ENCODE data around the gene TNS3. TPM values are rescaled to one million over a fixed set of nuclear protein-coding genes. Genes with fewer than 3 reads are reported as not detected.

TNS3 gene
- total RNA-seq, 1 experiment from 2014 or later = 9.5 TPM

DNA sequence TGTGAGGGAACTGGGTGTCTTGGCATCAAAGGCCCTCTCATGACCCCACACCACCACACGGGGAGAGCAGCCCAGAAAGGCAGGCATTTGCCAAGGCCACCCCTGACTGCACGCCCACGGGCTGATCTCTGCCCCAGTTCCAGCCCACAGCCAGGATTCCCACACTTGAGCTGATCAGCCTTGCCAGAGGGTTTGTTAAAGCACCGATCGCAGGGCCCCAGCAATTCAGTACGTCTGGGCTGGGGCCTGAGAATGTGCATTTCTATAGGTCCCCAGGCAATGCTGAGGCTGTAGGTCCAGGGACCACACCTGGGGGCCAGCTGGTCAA is 103.9 kb downstream of the TNS3 start:
- DNase-seq = no peak

More for the DNA sequence above, 103.9 kb downstream of the TNS3 start:
- Histone ChIP-seq H2AK5ac (ENCODE audit: insufficient read length, low read length) (no peak overlapping the region), H3K56ac (ENCODE audit: insufficient read length, low read depth, low read length) (no peak overlapping the region), H3K27me3 (ENCODE audit: insufficient read depth, low read length) (peaks cover 27% of the 10 kb centered on the region; the same call in 1 of the 2 replicates), H2BK20ac (ENCODE audit: low read depth, low read length, poor library complexity, severe bottlenecking) (no peak overlapping the region), H2BK15ac (ENCODE audit: low read depth, low read length) (no peak overlapping the region), H3K4ac (ENCODE audit: low read depth, low read length) (no peak overlapping the region), H3K23me2 (ENCODE audit: insufficient read length, low read depth, low read length, poor library complexity, severe bottlenecking) (no peaks in the 10 kb centered on the region), H4K91ac (ENCODE audit: insufficient read length, low read depth, low read length) (no peak overlapping the region), H4K8ac (replicated peaks; ENCODE audit: insufficient read length, low read depth, low read length) (no peak overlapping the region), H3T11ph (ENCODE audit: low read length) (no peak overlapping the region), H2BK12ac (ENCODE audit: insufficient read length, low read depth, low read length) (no peak overlapping the region), H2BK120ac (ENCODE audit: low read depth, low read length, poor library complexity, severe bottlenecking) (no peak overlapping the region), H3K14ac (ENCODE audit: insufficient read depth, low read length) (no peak overlapping the region), H3K23ac (ENCODE audit: insufficient read length, low read depth, low read length) (no peak overlapping the region), H3K18ac (ENCODE audit: insufficient read length, low read depth, low read length) (no peak overlapping the region), H3K79me1 (ENCODE audit: insufficient read depth, low read depth, low read length, poor library complexity, severe bottlenecking) (no peaks in the 10 kb centered on the region), H3K4me2 (ENCODE audit: insufficient read depth, insufficient read length, low read length) (no peak overlapping the region), H3K4me1 (ENCODE audit: insufficient read depth, low read length) (peaks cover 12% of the 10 kb centered on the region; the same call in 1 of the 2 replicates), H3K9me3 (ENCODE audit: control insufficient read depth, low read depth, low read length) (no peaks in the 10 kb centered on the region), H4K20me1 (ENCODE audit: control insufficient read depth, insufficient read depth, insufficient read length) (no peaks in the 10 kb centered on the region), H3K27ac (ENCODE audit: insufficient read length, low read depth, low read length) (no peak overlapping the region), H3K9ac (ENCODE audit: extremely low read depth, insufficient read length, low read length) (no peak overlapping the region), H4K5ac (ENCODE audit: insufficient read length, low read depth, low read length) (no peak overlapping the region), H3K79me2 (ENCODE audit: insufficient read depth, low read length) (no peaks in the 10 kb centered on the region), H2AFZ (ENCODE audit: low read length) (no peak overlapping the region), H2BK5ac (ENCODE audit: insufficient read length, low read length) (no peak overlapping the region)
- peaks cover 29 to 31% of the 10 kb centered on the region in 2 experiments for H3K4me1 Mint-ChIP-seq
- peaks cover 2% of the 10 kb centered on the region in 2 experiments; a peak in 2 of 5 replicates for H3K9me3 Mint-ChIP-seq
- peaks cover 76% of the 10 kb centered on the region for H3K27me3 Mint-ChIP-seq (ENCODE audit: low read depth)
- peaks cover 0 to 2% (median 1%) of the 10 kb centered on the region in 3 experiments; a peak in 2 of 7 replicates for H3K36me3 Mint-ChIP-seq (ENCODE audit: insufficient read depth in 1 of 3, low read depth in 3 of 3)
- TF ChIP-seq, protein P1, sequence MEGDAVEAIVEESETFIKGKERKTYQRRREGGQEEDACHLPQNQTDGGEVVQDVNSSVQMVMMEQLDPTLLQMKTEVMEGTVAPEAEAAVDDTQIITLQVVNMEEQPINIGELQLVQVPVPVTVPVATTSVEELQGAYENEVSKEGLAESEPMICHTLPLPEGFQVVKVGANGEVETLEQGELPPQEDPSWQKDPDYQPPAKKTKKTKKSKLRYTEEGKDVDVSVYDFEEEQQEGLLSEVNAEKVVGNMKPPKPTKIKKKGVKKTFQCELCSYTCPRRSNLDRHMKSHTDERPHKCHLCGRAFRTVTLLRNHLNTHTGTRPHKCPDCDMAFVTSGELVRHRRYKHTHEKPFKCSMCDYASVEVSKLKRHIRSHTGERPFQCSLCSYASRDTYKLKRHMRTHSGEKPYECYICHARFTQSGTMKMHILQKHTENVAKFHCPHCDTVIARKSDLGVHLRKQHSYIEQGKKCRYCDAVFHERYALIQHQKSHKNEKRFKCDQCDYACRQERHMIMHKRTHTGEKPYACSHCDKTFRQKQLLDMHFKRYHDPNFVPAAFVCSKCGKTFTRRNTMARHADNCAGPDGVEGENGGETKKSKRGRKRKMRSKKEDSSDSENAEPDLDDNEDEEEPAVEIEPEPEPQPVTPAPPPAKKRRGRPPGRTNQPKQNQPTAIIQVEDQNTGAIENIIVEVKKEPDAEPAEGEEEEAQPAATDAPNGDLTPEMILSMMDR (conservative IDR thresholded peaks at IDR 0.05) = no peak
- H3K4me3 Mint-ChIP-seq = no peak overlapping the region
- no CpG with 5 or more reads among the region's 6 CpGs for WGBS (ENCODE audit: extremely low coverage, insufficient read length, low lambda C conversion rate)
- peak overlapping the region in 1 of 3 experiments; percentile 11; a peak in 1 of 7 replicates for H3K27ac Mint-ChIP-seq
